Endometrial microvascular endothelial cells (primary cell): ENCODE data around the gene FMNL1. TPM values are rescaled to one million over a fixed set of nuclear protein-coding genes. Genes with fewer than 3 reads are reported as not detected.

Experiments used
- in situ Hi-C: cut with HindIII; loops from 2 replicates; pipeline ENCODE4 v1.10.0; 2017; ENCODE audit warnings: low sequenced_read_pairs, low pct_unique_long_range_greater_than_20kb; ENCODE audit errors: inconsistent ontology term
- total RNA-seq: library from RNA; depleted of rRNA; stranded (reverse); fragments of >200 nt; gene quantifications from one replicate; pipeline ENCODE4 v1.2.3, GENCODE V29; 2015; ENCODE audit errors: inconsistent ontology term

The FMNL1 gene
- total RNA-seq, 1 donor from 2014 or later, result under 0.01 TPM

DNA sequence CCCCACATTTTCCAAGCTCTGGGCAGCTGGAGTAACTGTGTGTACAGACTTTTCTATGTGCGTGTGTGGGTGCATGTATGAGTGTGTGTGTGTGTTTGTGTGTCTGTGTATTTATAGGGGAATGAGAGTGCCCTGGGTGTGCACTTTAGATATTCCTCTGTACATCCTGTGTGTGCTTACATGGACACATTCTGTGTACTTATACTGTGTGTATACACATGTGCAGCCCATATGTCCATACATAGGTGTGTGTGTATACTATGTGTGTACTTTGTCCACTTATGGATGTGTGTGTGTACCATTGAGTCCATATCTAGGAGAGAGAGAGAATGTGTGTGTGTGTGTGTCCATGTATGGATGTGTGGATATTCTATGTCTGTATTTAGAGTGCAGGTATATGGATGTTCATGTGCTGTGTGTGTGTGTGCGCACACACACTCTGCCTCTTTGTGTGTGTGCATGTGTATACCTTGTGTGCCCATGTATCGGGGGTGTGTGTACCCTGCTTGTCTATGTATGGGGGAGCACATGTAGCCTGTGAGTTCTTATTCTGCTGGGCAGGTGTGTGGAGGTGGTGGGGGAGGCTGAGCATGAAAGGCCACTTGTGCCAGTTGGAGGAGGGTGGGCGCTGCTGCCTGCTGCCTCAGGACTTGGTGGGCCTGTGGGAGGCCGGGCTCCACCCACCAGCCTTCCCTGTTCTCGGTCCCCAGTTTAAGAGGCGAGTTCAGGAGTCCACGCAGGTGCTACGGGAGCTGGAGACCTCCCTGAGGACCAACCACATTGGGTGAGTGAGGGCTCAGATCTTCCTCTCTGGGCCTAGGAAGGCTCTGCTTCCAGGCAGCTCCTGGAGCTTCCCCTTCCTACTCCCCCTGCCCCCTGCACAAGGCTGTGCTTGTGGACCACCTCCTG lies 11.1 kb downstream of the FMNL1 start:
- in situ Hi-C loops, result no loop called here

DNA sequence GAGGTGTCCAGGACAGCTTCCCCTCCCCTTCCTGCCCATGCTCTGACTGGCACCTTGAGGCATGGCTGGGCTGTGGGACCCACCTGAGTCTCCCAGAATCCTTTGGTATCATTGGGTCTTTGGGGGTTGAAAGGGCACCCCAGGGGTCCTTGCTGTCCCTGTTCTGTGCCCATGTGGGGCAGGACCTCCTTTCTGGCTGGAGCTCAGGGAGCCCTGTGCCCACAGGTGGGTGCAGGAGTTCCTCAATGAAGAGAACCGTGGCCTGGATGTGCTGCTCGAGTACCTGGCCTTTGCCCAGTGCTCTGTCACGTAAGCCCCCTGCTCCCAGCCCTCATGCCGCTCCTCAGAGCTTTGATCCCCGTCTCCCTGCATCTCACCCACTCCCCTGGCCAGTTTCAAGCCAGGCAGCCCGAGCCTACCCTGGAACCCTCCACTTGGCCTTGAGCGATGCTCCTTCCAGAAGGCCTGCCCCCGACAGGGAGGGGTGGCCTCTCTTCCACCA lies 11.8 kb downstream of the FMNL1 start:
- in situ Hi-C loops, result no loop called here

DNA sequence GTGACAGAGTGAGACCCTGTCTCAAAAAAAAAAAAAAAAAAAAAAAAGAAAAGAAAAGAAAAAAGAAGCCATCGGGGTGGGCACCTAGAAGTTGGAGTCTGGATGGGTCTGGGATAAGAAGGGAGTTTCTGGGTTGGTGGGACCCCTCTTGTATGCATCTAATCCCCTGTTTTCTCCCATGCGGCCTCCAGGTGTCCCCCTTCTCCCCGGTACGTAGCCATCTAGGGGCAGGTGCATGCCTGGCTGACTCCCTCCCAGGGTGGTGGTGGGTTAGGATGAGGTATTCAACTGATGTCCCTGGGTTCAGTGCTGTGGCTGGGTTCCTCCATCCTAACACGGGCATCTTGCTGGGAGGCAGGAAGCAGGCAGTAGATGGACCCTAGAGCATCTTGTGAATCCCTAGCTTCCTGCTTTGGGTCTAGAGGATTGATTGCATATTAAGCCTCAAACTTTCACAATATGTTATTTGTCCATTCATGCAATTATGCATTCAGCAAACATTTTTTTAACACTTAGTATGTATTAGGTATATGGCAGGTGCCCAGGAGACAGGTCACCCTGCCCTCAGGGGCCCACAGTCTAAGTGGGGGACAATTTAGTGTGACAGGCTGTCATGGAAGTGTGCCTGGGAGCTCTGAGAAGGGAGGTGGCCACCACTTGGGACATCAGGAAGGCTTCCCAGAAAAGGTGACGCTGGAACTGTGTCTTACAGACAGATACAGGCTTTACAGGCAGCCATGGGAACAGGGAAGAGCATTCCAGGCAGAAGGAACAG lies 13.1 kb downstream of the FMNL1 start:
- in situ Hi-C loops, result no loop called here

DNA sequence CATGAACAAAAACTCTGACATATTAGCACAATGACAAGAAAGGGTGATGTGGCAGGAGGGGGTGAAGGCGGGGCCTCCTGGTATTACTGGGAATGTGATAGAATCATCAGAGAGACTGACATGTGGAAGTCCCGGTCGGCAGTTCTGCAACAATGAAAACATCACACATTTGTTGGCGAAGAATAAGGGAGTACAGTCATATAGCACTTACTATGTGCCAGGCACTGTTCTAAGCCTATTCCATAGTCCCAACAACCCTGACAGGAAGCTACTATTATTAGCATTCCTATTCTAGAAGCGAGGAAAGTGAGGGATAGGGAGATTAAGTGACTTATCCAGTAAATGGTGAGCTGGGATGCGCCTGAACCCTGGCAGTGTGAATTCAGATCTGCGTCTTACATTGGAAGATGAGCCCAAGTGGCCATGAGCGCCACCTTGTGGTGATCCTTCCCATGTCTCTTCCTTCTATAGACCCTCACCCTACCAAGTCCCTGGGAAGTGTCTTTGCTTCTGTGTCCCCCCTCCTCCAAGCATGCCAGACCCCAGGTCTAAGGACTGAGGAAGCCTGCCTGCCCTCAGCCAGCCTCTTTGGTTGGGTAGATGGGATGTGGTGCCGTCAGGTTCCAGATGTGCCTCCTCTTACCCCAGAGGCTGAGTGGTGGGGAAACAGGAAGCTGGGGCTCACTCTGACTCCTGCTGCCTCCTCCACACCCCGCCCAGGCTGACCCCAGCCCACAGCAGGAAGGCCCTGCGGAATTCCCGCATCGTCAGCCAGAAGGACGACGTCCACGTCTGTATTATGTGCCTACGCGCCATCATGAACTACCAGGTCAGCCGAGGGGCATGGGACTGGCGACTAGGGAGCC lies 14.0 kb downstream of the FMNL1 start:
- in situ Hi-C loops, result no loop called here

DNA sequence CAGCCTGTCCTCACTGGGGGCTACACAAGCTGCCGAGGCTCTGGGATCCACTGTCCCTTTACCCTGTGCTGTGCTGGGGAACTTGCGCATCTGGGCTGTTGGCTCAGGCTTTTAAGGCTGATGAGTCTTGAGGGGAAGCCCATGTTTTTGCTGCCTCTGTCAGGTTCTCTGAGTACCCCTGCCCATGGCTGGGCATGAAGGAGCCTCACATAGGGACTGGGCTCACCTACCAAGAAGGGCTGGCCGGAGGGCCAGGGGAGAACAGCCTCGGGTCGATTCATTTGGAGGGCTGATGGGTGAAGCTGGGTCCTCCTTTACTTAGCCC lies 14.6 kb downstream of the FMNL1 start:
- in situ Hi-C loops, result no loop called here

DNA sequence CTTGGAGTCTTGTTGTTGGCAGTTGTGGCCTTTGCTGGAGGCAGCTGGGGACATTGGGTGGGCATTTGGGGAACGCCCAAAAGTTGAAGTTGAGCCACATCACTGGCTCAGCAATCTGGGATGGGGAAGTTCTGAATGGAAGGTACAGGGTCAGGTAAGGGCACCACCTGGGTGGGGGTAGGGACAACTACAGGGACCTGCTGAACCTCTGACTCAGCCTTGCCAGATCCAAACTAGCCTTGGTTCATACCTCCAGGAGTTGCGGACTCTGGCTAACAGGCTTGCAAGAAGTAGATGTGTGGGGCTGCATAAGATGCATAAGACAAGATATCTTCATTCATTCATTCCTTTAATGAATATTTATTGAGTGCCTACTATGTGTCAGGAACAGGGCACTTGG lies 16.0 kb downstream of the FMNL1 start:
- in situ Hi-C loops, result no loop called here

DNA sequence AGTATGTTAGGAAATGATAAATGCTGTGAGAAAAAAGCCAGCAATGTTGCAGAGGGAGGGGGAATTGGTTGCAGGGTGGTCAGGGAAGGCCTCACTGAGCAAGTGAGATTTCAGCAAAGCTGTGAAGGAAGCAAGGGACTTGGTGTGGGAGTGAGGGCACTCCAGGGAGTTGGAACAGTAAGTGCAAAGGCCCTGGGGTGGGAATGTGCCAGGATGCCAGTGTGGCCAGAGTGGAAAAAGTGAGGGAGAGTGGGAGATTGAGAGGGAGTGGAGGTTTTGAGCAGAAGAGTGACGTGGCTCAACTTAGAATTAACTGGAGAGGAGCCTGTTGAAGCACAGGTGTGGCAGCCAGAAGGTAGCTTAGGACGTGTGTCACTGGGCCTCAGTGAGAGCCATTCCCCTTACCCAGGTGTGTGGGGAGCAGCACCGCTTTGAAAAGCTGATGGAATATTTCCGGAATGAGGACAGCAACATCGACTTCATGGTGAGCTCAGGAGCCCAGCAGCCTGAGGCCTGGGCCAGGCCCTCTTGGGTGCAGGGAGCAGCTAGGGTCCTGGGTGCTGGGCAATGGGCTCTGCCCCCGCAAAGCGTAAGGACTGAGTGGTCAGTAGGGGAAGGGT lies 16.6 kb downstream of the FMNL1 start:
- in situ Hi-C loops, result no loop called here

DNA sequence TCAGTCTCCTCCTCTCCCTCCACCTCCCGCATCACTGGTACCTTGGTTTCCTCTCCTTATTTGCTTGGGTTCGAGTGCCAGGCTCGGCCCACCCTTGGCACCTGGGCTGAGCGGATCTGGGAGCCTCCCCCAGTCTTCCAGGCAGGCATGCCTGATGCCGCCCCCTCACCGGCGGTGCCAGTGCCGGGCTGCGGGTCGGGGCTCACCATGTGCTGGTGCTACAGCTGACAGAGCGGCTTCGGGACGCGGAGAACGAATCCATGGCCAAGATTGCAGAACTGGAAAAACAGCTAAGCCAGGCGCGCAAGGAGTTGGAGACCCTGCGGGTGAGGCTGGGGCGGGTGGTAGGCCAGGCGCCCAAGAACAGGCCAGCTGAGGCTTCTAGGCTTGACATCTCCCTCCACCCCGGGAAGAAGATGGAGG lies 19.2 kb downstream of the FMNL1 start:
- in situ Hi-C loops, result no loop called here

DNA sequence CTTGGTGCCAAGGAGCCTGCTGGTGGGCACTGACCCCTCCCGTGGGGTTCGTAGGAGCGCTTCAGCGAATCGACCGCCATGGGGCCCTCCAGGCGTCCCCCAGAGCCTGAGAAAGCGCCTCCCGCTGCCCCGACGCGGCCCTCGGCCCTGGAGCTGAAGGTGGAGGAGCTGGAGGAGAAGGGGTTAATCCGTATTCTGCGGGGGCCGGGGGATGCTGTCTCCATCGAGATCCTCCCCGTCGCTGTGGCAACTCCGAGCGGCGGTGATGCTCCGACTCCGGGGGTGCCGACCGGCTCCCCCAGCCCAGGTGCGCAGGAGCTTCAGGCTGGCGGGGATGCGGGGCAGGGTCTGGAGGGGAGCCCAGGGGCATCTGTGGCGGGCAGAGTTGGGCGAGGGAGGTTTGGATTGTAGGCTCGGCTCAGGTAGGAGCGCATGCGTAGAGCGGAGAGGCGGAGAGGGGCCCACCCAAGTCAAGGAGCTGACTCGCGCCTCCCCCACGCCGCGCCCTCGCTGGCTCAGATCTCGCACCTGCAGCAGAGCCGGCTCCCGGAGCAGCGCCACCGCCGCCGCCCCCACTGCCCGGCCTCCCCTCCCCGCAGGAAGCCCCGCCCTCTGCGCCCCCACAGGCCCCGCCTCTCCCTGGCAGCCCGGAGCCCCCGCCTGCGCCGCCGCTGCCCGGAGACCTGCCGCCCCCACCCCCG lies 19.8 kb downstream of the FMNL1 start:
- in situ Hi-C loops, result no loop called here

DNA sequence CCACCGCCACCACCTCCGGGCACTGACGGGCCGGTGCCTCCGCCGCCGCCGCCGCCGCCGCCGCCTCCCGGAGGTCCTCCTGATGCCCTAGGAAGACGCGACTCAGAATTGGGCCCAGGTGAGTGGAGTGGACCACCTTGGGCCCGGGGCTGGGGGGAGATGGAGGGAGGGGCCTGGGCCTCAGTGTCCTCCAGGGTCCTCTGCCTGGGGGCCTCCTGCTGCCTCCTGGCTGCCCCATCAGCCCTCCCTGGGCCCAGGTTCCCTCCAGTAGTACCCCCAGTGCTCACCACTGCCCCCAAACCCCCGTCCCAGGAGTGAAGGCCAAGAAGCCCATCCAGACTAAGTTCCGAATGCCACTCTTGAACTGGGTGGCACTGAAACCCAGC lies 20.3 kb downstream of the FMNL1 start:
- in situ Hi-C loops, result no loop called here

DNA sequence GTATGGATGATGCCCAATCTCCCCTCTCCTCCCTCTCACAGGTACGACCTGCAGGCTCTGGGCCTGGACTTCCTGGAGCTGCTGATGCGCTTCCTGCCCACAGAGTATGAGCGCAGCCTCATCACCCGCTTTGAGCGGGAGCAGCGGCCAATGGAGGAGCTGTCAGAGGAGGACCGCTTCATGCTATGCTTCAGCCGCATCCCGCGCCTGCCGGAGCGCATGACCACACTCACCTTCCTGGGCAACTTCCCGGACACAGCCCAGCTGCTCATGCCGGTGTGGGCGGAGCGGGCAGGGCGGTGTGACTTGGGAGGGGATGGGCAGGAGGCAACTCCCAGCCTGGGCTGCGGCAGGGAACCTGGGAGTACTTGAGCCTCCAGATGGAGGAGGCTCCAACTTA lies 22.1 kb downstream of the FMNL1 start:
- in situ Hi-C loops, result no loop called here

DNA sequence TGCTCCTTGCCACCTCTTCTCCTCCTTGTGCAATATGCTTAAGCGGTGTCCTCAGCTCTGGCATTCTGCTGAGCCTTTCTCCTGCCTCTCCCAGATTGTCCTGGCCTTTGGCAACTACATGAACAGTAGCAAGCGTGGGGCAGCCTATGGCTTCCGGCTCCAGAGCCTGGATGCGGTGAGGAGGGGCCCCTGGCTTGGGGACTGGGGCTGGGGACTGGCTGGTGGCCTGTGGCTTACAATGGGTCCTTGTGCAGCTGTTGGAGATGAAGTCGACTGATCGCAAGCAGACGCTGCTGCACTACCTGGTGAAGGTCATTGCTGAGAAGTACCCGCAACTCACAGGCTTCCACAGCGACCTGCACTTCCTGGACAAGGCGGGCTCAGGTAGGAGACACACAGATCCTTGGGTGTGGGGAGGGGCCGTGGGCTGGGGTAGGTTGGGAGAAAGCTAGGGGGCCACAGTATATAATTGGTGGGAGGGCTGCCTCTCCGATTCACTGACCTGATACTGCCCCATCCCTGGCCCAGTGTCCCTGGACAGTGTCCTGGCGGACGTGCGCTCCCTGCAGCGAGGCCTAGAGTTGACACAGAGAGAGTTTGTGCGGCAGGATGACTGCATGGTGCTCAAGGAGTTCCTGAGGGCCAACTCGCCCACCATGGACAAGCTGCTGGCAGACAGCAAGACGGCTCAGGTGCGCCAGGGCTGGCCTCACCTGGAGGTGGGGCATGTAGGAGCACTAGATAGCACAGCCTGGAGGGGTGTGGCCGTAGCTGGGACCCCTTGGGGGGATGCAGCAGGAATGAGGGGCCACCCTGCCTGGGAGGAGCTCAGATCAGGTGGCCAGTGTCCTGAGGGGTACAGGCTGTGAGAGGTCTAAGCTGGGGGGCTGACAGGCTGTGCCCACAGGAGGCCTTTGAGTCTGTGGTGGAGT lies 23.3 kb downstream of the FMNL1 start:
- in situ Hi-C loops, result no loop called here

DNA sequence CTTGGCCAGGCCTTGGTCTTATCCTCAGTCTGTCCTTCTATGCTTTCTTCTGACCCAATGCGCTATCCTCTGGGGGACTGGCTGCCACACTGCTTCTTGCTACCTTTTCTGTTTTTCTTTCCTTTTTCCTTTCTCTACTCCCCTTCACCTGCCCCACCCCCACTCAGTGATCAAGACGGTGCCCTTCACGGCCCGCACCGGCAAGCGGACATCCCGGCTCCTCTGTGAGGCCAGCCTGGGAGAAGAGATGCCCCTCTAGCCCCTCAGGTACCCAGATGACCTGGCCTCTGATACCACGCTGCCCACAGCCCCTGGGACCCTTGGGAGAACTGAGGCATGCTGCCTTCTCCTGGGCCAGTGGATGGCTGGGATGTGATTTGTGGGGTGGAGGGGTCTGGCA lies 24.7 kb downstream of the FMNL1 start:
- in situ Hi-C loops, result no loop called here

DNA sequence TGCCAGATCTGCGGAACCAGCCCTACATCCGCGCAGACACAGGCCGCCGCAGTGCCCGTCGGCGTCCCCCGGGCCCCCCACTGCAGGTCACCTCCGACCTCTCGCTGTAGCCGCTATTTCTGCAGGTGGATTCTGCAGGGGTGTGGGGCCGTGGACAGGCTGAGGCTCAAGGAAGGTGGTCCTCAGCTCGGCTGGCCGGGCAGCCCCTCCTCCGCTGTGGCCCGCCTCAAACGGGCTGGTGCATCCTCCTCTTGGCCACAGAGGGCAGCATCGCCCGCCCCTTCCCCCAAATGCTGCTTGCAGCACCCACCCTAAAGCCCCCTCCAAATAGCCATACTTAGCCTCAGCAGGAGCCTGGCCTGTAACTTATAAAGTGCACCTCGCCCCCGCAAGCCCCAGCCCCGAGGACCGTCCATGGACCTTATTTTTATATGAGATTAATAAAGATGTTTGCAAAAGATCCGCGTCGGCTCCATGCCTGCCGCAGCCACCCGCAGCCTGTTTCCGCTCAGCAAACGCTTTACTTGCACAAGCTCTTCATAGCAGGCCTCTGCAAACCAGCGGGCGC lies 25.3 kb downstream of the FMNL1 start:
- in situ Hi-C loops, result no loop called here

DNA sequence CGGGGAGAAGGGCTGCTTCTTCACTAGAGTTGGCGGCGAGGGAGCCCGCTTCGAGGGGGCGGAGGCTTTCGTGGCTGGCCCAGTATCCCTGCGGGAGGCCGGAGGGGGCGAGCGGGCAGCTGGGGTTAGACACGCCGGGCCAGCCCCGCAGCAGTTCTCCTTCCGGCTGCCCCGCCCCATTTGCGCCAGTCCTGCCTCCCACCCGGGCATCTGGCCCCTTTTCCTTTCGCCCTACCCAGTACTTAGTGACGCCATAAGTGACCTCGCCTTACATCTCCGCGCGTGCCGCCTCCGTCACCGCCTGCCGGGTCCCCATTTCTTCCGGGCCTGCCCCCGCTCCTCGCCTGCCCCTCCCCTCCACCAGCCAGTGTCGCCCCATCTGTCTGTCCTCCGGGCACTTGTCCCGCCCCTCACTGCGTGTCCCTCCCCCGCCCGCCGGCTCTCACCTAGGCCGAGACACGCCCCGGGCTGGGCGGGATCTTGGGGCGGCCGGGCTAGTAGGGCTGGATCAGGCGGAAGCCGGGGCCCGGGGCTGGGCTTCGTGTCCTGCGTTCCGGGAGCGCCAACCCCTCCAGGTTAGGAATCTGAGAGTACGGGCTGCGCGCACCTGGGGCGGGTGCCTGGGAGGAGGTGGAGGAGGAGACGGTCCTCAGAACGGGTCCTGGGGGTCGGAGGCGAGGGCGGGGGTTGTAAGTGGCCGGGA lies 25.9 kb downstream of the FMNL1 start:
- in situ Hi-C loops, result no loop called here

DNA sequence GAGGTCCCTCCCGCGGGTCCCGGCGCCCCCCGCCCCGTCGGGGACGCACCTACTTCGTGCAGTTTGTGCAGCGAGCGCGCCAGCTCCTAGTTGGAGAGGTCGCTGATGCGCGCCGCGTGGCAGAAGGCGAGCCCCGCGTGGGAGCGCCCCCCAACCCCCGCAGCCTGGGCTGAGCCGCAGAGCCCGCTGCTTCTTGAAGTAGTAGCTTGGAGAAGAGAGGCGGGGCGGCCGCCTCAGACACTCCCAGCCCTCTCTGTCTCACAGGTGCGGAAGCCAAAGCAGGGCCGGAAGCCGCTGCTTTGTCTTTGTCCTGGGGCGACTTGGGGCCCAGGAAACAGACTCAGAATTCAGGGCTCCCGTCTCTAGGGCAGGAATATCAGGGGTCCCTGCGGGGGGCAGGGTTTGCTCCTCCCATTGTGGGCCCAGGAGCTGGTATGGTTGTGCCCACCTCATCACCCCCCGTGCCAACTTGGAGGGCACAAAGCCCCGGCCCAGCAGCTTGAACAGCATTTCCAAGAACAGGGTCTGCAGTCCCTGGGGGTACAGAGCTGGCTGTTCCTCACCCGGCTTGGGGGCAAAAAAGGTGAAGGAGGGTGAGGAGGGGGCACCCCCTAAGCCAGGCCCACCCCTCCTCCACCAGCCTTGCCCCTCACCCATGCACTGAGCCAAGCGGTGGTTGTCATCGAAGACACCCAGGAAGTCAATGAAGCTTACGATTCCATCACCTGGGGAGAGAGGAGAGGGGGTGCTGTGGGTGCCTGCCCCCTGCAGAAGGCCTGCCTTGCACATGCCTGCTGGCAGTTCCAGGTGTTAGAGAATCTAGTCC lies 26.7 kb downstream of the FMNL1 start:
- in situ Hi-C loops, result no loop called here
